GM23338 (cell line): ENCODE measurements around the gene TERT. TPM values are rescaled to one million over a fixed set of nuclear protein-coding genes. Genes with fewer than 3 reads are reported as not detected.
A peak's percentile ranks its signal among the peaks of the same experiment; 100 is the strongest.

Source experiments
- ATAC-seq: fragments of 200-7000 bp; cut with Tn5 transposase; 3 replicates; pipeline ENCODE4 v1.9.1; 2020
- DNase-seq: peaks from one replicate; pipeline ENCODE4 v3.0.0-alpha.2; 2015; ENCODE audit warnings: low spot score
- H2AFZ ChIP-seq: fragments of 200-600 bp; sonication (generic); 2 replicates; pipeline ENCODE4 v1.8.0; 2016; ENCODE audit warnings: antibody characterized with exemption, mild to moderate bottlenecking, moderate library complexity
- H3F3A ChIP-seq: fragments of 200-600 bp; sonication (generic); replicated peaks from 2 replicates; pipeline ENCODE4 v1.8.0; 2017; ENCODE audit warnings: antibody characterized with exemption, mixed run types, low read depth
- H3K27ac ChIP-seq: fragments of 200-600 bp; sonication (generic); 2 replicates; pipeline ENCODE4 v1.6.1; 2016; ENCODE audit warnings: low read depth
- H3K27me3 ChIP-seq: fragments of 200-600 bp; sonication (generic); 2 replicates; pipeline ENCODE4 v1.8.0; 2016; ENCODE audit warnings: mild to moderate bottlenecking, mixed run types, moderate library complexity; ENCODE audit not compliant: insufficient read depth
- H3K36me3 ChIP-seq: fragments of 200-600 bp; sonication (generic); 2 replicates; pipeline ENCODE4 v1.8.0; 2016; ENCODE audit warnings: mild to moderate bottlenecking; ENCODE audit not compliant: insufficient read depth
- H3K4me1 ChIP-seq: fragments of 200-600 bp; sonication (generic); 2 replicates; pipeline ENCODE4 v1.8.0; 2016; ENCODE audit warnings: mild to moderate bottlenecking, moderate library complexity; ENCODE audit not compliant: insufficient read depth
- H3K4me2 ChIP-seq: fragments of 200-600 bp; sonication (generic); 2 replicates; pipeline ENCODE4 v1.7.1; 2017; ENCODE audit warnings: mixed run types
- H3K4me3 ChIP-seq: fragments of 200-600 bp; sonication (generic); 2 replicates; pipeline ENCODE4 v1.6.1; 2016; ENCODE audit warnings: mixed run types
- H3K79me2 ChIP-seq: fragments of 200-600 bp; sonication (generic); replicated peaks from 2 replicates; pipeline ENCODE4 v1.8.0; 2017; ENCODE audit warnings: mild to moderate bottlenecking; ENCODE audit not compliant: insufficient read depth
- H3K9me2 ChIP-seq: fragments of 200-600 bp; sonication (generic); 2 replicates; pipeline ENCODE4 v1.8.0; 2017; ENCODE audit not compliant: insufficient read depth
- H4K20me1 ChIP-seq: fragments of 200-600 bp; sonication (generic); replicated peaks from 2 replicates; pipeline ENCODE4 v1.8.0; 2017; ENCODE audit warnings: mild to moderate bottlenecking; ENCODE audit not compliant: insufficient read depth
- H3K27ac Mint-ChIP-seq: 2 replicates; pipeline ENCODE4 v1.8.0; 2020; ENCODE audit warnings: inconsistent platforms, mild to moderate bottlenecking, moderate library complexity, mixed read lengths
- H3K27me3 Mint-ChIP-seq: 3 replicates; pipeline ENCODE4 v1.8.0; 2022; ENCODE audit warnings: low read depth, mild to moderate bottlenecking, moderate library complexity, mixed read lengths, inconsistent platforms; ENCODE audit not compliant: insufficient read depth, poor library complexity
- H3K36me3 Mint-ChIP-seq: 3 replicates; pipeline ENCODE4 v1.8.0; 2021; ENCODE audit warnings: low read depth, mild to moderate bottlenecking, inconsistent platforms, moderate library complexity, mixed read lengths
- H3K4me1 Mint-ChIP-seq: 3 replicates; pipeline ENCODE4 v1.8.0; 2020; ENCODE audit warnings: mild to moderate bottlenecking, inconsistent platforms, mixed read lengths
- H3K4me3 Mint-ChIP-seq: 3 replicates; pipeline ENCODE4 v1.8.0; 2021; ENCODE audit warnings: moderate library complexity, mild to moderate bottlenecking, inconsistent platforms, mixed read lengths
- H3K9me3 Mint-ChIP-seq: 3 replicates; pipeline ENCODE4 v1.8.0; 2020; ENCODE audit warnings: moderate library complexity, mild to moderate bottlenecking, inconsistent platforms, mixed read lengths
- EZH2 ChIP-seq: fragments of 200-600 bp; sonication (generic); IDR thresholded peaks from one replicate; pipeline ENCODE4 v1.8.0; 2017; ENCODE audit warnings: antibody characterized with exemption, mild to moderate bottlenecking, low read depth; ENCODE audit not compliant: unreplicated experiment
- NANOG ChIP-seq: IDR thresholded peaks from 2 replicates; pipeline ENCODE4 v1.6.1; 2016; ENCODE audit warnings: antibody characterized with exemption, borderline replicate concordance
- POLR2AphosphoS5 ChIP-seq: IDR thresholded peaks from 2 replicates; pipeline ENCODE4 v1.6.1; 2016; ENCODE audit warnings: antibody characterized with exemption, low read depth
- ZNF114 ChIP-seq: fragments of 250-450 bp; sonication (Bioruptor Pico); IDR thresholded peaks from 2 replicates; pipeline ENCODE4 v1.5.0; 2020; ENCODE audit warnings: mild to moderate bottlenecking, moderate library complexity
- ZNF331 ChIP-seq: fragments of 250-450 bp; sonication (Bioruptor Pico); IDR thresholded peaks from 2 replicates; pipeline ENCODE4 v1.5.0; 2020; ENCODE audit warnings: low read depth, mild to moderate bottlenecking, moderate library complexity
- polyA plus RNA-seq: library from polyadenylated mRNA; unstranded; fragments of >200 nt; fragmentation: Nextera tagmentation; extraction: Ambion mirVana; gene quantifications from 2 replicates; pipeline ENCODE4 v1.2.1, GENCODE V29; 2016
- total RNA-seq: library from RNA; depleted of rRNA; stranded (reverse); fragments of >200 nt; shearing (Covaris generic); gene quantifications from 2 replicates; pipeline ENCODE4 v1.2.3, GENCODE V29; 2014
- TF ChIP-seq, protein P1 (sequence below): fragments of 250-450 bp; sonication (Bioruptor Pico); IDR thresholded peaks from 2 replicates; pipeline ENCODE4 v1.5.0; 2020; ENCODE audit warnings: mild to moderate bottlenecking, moderate library complexity

The TERT gene
- total and polyA plus RNA-seq, 2 experiments from 2014 or later: 9.8 to 46.4 TPM

DNA sequence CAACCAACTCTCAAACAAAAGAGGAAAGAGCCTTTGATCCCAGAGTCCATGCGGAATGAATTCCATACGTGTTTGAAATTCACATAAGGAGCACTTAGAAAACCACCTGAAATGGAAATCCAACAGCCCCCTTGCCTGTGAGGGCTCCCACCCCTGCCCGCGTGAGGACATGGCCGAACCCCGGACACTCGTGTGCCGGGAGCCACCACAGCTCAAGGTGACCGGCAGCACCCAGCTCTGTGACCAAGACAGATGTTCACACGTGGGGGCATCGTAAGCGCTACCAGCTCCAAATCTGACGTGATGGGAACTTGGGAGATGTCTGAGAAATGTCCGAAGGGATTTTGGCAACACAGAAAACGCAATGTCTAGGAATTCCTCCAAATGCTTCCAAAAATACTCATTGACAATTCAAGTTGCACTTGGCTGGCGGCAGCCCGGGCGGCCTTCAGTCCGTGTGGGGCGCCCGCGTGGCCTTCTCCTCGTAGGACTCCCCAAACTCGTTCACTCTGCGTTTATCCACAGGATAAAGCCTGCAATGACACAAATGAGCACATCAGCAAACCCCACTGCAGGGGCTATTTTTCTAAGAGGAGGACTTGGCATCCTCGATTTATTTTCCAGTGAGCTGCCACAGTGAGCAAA, 23.2 kb upstream of the TERT start (continued):
- TF ChIP-seq, protein P1, sequence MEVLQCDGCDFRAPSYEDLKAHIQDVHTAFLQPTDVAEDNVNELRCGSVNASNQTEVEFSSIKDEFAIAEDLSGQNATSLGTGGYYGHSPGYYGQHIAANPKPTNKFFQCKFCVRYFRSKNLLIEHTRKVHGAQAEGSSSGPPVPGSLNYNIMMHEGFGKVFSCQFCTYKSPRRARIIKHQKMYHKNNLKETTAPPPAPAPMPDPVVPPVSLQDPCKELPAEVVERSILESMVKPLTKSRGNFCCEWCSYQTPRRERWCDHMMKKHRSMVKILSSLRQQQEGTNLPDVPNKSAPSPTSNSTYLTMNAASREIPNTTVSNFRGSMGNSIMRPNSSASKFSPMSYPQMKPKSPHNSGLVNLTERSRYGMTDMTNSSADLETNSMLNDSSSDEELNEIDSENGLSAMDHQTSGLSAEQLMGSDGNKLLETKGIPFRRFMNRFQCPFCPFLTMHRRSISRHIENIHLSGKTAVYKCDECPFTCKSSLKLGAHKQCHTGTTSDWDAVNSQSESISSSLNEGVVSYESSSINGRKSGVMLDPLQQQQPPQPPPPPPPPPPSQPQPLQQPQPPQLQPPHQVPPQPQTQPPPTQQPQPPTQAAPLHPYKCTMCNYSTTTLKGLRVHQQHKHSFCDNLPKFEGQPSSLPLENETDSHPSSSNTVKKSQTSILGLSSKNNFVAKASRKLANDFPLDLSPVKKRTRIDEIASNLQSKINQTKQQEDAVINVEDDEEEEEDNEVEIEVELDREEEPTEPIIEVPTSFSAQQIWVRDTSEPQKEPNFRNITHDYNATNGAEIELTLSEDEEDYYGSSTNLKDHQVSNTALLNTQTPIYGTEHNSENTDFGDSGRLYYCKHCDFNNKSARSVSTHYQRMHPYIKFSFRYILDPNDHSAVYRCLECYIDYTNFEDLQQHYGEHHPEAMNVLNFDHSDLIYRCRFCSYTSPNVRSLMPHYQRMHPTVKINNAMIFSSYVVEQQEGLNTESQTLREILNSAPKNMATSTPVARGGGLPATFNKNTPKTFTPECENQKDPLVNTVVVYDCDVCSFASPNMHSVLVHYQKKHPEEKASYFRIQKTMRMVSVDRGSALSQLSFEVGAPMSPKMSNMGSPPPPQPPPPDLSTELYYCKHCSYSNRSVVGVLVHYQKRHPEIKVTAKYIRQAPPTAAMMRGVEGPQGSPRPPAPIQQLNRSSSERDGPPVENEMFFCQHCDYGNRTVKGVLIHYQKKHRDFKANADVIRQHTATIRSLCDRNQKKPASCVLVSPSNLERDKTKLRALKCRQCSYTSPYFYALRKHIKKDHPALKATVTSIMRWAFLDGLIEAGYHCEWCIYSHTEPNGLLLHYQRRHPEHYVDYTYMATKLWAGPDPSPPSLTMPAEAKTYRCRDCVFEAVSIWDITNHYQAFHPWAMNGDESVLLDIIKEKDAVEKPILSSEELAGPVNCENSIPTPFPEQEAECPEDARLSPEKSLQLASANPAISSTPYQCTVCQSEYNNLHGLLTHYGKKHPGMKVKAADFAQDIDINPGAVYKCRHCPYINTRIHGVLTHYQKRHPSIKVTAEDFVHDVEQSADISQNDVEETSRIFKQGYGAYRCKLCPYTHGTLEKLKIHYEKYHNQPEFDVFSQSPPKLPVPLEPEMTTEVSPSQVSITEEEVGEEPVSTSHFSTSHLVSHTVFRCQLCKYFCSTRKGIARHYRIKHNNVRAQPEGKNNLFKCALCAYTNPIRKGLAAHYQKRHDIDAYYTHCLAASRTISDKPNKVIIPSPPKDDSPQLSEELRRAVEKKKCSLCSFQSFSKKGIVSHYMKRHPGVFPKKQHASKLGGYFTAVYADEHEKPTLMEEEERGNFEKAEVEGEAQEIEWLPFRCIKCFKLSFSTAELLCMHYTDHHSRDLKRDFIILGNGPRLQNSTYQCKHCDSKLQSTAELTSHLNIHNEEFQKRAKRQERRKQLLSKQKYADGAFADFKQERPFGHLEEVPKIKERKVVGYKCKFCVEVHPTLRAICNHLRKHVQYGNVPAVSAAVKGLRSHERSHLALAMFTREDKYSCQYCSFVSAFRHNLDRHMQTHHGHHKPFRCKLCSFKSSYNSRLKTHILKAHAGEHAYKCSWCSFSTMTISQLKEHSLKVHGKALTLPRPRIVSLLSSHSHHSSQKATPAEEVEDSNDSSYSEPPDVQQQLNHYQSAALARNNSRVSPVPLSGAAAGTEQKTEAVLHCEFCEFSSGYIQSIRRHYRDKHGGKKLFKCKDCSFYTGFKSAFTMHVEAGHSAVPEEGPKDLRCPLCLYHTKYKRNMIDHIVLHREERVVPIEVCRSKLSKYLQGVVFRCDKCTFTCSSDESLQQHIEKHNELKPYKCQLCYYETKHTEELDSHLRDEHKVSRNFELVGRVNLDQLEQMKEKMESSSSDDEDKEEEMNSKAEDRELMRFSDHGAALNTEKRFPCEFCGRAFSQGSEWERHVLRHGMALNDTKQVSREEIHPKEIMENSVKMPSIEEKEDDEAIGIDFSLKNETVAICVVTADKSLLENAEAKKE (CRISPR knock-in tag): no peak
- TF ChIP-seq EZH2 (no peak), ZNF114 (CRISPR knock-in tag) (no peak)

DNA sequence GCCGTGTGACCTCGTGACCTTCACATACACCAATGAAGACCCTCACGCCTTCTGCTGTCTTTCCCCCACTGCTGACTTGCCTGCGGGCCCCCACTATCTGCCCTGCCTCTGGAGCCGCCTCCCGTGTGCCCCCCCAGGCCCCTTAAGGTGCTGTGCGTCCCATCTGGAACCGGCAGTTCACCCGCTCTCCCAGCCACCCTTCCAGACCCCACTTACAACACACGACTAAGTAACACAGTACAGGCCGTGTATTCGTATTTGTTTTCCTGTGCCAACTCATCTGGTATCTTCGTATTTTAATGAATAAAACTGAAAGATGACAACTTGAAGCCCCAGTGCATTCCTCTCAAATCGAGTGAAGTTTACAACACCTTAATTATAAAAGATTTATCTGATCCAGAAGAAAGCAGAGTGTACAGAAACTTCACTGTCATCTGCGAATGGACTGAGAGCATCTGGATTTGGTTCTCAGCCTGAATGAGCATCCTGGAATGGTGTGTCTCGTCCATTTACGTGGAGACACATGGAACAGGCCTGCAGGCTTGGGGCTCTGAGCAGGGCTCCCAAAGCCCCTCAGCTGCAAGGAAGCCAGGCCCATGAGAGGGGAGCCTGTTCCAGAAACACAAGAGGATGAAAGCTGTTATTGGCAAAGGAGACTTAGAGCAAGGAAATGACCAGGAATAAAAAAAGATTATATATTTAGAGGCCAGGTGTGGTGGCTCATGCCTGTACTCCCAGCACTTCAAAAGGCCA, 21.9 kb upstream of the TERT start:
- H3K27ac Mint-ChIP-seq: peak overlapping the region; percentile 88
- Histone ChIP-seq H2AFZ (no peak overlapping the region), H3K27ac (peak overlapping the region; percentile 93), H3K4me2 (peak overlapping the region; percentile 68; the same call in 1 of the 2 replicates), H3K4me3 (peak overlapping the region; percentile 42; the same call in 1 of the 2 replicates), H3K27me3 (no peaks in the 10 kb centered on the region), H3K9me2 (no peaks in the 10 kb centered on the region), H4K20me1 (peaks cover 4% of the 10 kb centered on the region; the same call in 1 of the 2 replicates), H3K4me1 (peaks cover 23% of the 10 kb centered on the region), H3K79me2 (no peaks in the 10 kb centered on the region), H3K36me3 (no peaks in the 10 kb centered on the region; the same call in 1 of the 2 replicates), H3F3A (peaks cover 27% of the 10 kb centered on the region; the same call in 1 of the 2 replicates)
- peaks cover 41% of the 10 kb centered on the region for H3K36me3 Mint-ChIP-seq
- ATAC-seq: no peak
- peaks cover 35% of the 10 kb centered on the region for H3K4me1 Mint-ChIP-seq
- H3K27me3 Mint-ChIP-seq: peaks cover 11% of the 10 kb centered on the region
- H3K4me3 Mint-ChIP-seq: peak overlapping the region; percentile 23
- no peak for DNase-seq
- H3K9me3 Mint-ChIP-seq: no peaks in the 10 kb centered on the region
- TF ChIP-seq ZNF114 (CRISPR knock-in tag) (no peak), POLR2AphosphoS5 (no peak), NANOG (no peak), ZNF331 (no peak), EZH2 (no peak)
- TF ChIP-seq, protein P1 (CRISPR knock-in tag): no peak
